ENCODE results near the gene CRBN.

GRCh38 chr3:3110749-3111361, 68.6 kb downstream of the CRBN start:
- TF ChIP-seq CTCF (IDR thresholded peaks at IDR 0.05) (no peak), POLR2A (IDR thresholded peaks at IDR 0.05) (no peak)
